HFFc6 (cell line): ENCODE measurements around the gene NT5C2. TPM values are rescaled to one million over a fixed set of nuclear protein-coding genes. Genes with fewer than 3 reads are reported as not detected.

Source experiments
- DNase-seq: peaks from one replicate; pipeline ENCODE4 v3.0.0-alpha.2; 2018
- H3K27ac Mint-ChIP-seq: 2 replicates; pipeline ENCODE4 v1.8.0; 2020; ENCODE audit warnings: mild to moderate bottlenecking, mixed read lengths
- H3K27me3 Mint-ChIP-seq: 2 replicates; pipeline ENCODE4 v1.8.0; 2021; ENCODE audit warnings: mild to moderate bottlenecking, moderate library complexity, mixed read lengths; ENCODE audit not compliant: insufficient read depth
- H3K36me3 Mint-ChIP-seq: 2 replicates; pipeline ENCODE4 v1.8.0; 2021; ENCODE audit warnings: low read depth, mixed read lengths
- H3K4me1 Mint-ChIP-seq: 2 replicates; pipeline ENCODE4 v1.8.0; 2020; ENCODE audit warnings: low read depth, mixed read lengths
- H3K4me3 Mint-ChIP-seq: 2 replicates; pipeline ENCODE4 v1.8.0; 2020; ENCODE audit warnings: mild to moderate bottlenecking, moderate library complexity, mixed read lengths
- H3K9me3 Mint-ChIP-seq: 2 replicates; pipeline ENCODE4 v1.8.0; 2020; ENCODE audit warnings: mild to moderate bottlenecking, mixed read lengths
- CTCF ChIP-seq: fragments of 200-600 bp; sonication (generic); IDR thresholded peaks from 2 replicates; pipeline ENCODE4 v1.5.0; 2021; ENCODE audit warnings: antibody characterized with exemption, mild to moderate bottlenecking
- total RNA-seq, 6 experiments: library from RNA; stranded (reverse); fragmentation: NEBNext Ultra II Directional; extraction: Animal tissue kit (Norgen Biotek cat#: 25700); gene quantifications; 2 replicates in 1 of 6; 3 replicates in 5 of 6; pipeline ENCODE4 v1.2.3, GENCODE V29; 2021

The NT5C2 gene
- total RNA-seq, 6 experiments from 2014 or later, result 78.5 to 97.4 (median 81.1) TPM

GRCh38 chr10:103204353-103205255, 11.5 kb upstream of the NT5C2 start:
- Mint-ChIP-seq H3K27ac (no peak overlapping the region), H3K36me3 (no peaks in the 10 kb centered on the region), H3K4me3 (no peak overlapping the region), H3K9me3 (no peaks in the 10 kb centered on the region), H3K27me3 (peaks cover 1% of the 10 kb centered on the region; the same call in 1 of the 2 replicates), H3K4me1 (peaks cover 11% of the 10 kb centered on the region)
- no peak for DNase-seq
- TF ChIP-seq CTCF, result no peak

DNA sequence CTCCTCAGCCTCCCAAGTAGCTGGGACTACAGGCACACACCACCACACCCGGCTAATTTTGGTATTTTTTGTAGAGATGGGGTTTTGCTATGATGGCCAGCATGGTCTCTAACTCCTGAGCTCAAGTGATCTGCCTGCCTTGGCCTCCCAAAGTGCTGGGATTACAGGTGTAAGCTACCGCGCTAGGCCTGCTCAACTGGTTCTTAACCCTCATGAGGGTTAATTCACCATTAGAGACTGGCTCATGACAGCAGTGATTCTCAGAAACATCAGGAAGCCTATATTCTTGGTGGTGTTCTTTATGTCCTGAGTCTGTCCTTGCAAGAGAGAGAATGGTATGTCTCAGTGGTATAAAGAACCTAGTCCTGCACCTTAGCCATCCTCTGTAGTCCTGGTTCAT, 10.4 kb upstream of the NT5C2 start:
- Mint-ChIP-seq H3K9me3 (no peaks in the 10 kb centered on the region), H3K4me1 (peaks cover 14% of the 10 kb centered on the region), H3K36me3 (no peaks in the 10 kb centered on the region), H3K27ac (no peak overlapping the region), H3K4me3 (no peak overlapping the region), H3K27me3 (peaks cover 1% of the 10 kb centered on the region; the same call in 1 of the 2 replicates)
- TF ChIP-seq CTCF, result no peak
- no peak for DNase-seq

DNA sequence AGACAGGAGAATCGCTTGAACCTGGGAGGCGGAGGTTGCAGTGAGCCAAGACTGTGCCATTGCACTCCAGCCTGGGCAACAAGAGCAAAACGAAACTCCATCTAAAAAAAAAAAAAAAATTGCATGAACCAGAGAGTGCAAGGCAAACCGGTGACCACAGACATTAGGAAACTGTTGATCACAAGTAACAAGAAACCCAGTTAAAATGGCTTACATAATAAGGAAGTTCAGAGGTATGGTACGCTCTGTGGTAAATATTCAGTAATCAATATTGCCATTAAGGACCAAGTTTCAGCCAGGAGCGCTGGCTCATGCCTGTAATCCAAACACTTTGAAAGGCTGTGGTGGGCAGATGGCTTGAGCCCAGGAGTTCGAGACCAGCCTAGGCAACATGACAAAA, 9.2 kb upstream of the NT5C2 start:
- H3K4me1 Mint-ChIP-seq, result peaks cover 25% of the 10 kb centered on the region
- TF ChIP-seq CTCF, result no peak
- H3K27ac Mint-ChIP-seq, result no peak overlapping the region
- 0 out of 2 replicates have a peak, but pooled peaks cover 1% of the 10 kb centered on the region for H3K27me3 Mint-ChIP-seq
- H3K4me3 Mint-ChIP-seq, result no peak overlapping the region
- no peaks in the 10 kb centered on the region for H3K9me3 Mint-ChIP-seq
- H3K36me3 Mint-ChIP-seq, result no peaks in the 10 kb centered on the region
- no peak for DNase-seq

GRCh38 chr10:103199488-103199887, 6.4 kb upstream of the NT5C2 start:
- Mint-ChIP-seq H3K36me3 (no peaks in the 10 kb centered on the region), H3K4me3 (no peak overlapping the region), H3K9me3 (no peaks in the 10 kb centered on the region), H3K27me3 (no peaks in the 10 kb centered on the region), H3K27ac (no peak overlapping the region), H3K4me1 (peaks cover 25% of the 10 kb centered on the region)
- no peak for DNase-seq
- no peak for TF ChIP-seq CTCF

GRCh38 chr10:103198648-103199047, 5.6 kb upstream of the NT5C2 start:
- no peak overlapping the region for H3K27ac Mint-ChIP-seq
- H3K36me3 Mint-ChIP-seq, result no peaks in the 10 kb centered on the region

More at GRCh38 chr10:103198648-103199047, 5.6 kb upstream of the NT5C2 start:
- H3K9me3 Mint-ChIP-seq, result no peaks in the 10 kb centered on the region
- no peaks in the 10 kb centered on the region for H3K27me3 Mint-ChIP-seq
- no peak for TF ChIP-seq CTCF
- no peak overlapping the region for H3K4me3 Mint-ChIP-seq
- DNase-seq, result no peak
- peaks cover 31% of the 10 kb centered on the region for H3K4me1 Mint-ChIP-seq
